HepG2 (cell line): Measurements from ENCODE around the gene B3GNT9. TPM values are rescaled to one million over a fixed set of nuclear protein-coding genes. Genes with fewer than 3 reads are reported as not detected.
A peak's percentile ranks its signal among the peaks of the same experiment; 100 is the strongest.

Experiments used
- DNMT1 ChIP-seq: sonication (generic); formaldehyde crosslinking; IDR thresholded peaks from 2 replicates; pipeline ENCODE4 v1.5.1; 2020; ENCODE audit warnings: mild to moderate bottlenecking, missing genetic modification reagents
- HOXA9 ChIP-seq: sonication (generic); formaldehyde crosslinking; IDR thresholded peaks from 2 replicates; pipeline ENCODE4 v1.8.1; 2022; ENCODE audit warnings: missing genetic modification reagents, mild to moderate bottlenecking, moderate library complexity, borderline replicate concordance
- KDM2A ChIP-seq: sonication (generic); formaldehyde crosslinking; IDR thresholded peaks from 2 replicates; pipeline ENCODE4 v1.4.0; 2020; ENCODE audit warnings: low read depth, missing genetic modification reagents, borderline replicate concordance
- KDM5A ChIP-seq: fragments of 200-600 bp; sonication (generic); IDR thresholded peaks from 2 replicates; pipeline ENCODE4 v1.7.0; 2018; ENCODE audit warnings: antibody characterized with exemption, mild to moderate bottlenecking, low read length, borderline replicate concordance
- RFX5 ChIP-seq: IDR thresholded peaks from 2 replicates; pipeline ENCODE4 v1.6.1; 2011; ENCODE audit warnings: low read depth, low read length, improper control_type of control experiment
- SIX4 ChIP-seq: sonication (generic); formaldehyde crosslinking; IDR thresholded peaks from 2 replicates; pipeline ENCODE4 v1.4.0; 2020; ENCODE audit warnings: missing genetic modification reagents
- SP2 ChIP-seq: sonication (generic); formaldehyde crosslinking; IDR thresholded peaks from 2 replicates; pipeline ENCODE4 v1.5.1; 2020; ENCODE audit warnings: mild to moderate bottlenecking, missing genetic modification reagents
- USF2 ChIP-seq, 2 experiments: sonication (generic) in 1 of 2; formaldehyde crosslinking in 1 of 2; IDR thresholded peaks; 2 replicates each; pipeline versions ENCODE4 v1.5.1 to v1.6.1; 2011 to 2020; ENCODE audit warnings: borderline replicate concordance in 1 of 2, low read depth in 1 of 2, low read length in 1 of 2, mild to moderate bottlenecking in 1 of 2, missing genetic modification reagents in 1 of 2, moderate library complexity in 1 of 2
- ZFY ChIP-seq: sonication (generic); formaldehyde crosslinking; IDR thresholded peaks from 2 replicates; pipeline ENCODE4 v1.4.0; 2020; ENCODE audit warnings: missing genetic modification reagents
- ZNF703 ChIP-seq: sonication (generic); formaldehyde crosslinking; IDR thresholded peaks from 2 replicates; pipeline ENCODE4 v1.5.1; 2020; ENCODE audit warnings: missing genetic modification reagents, mild to moderate bottlenecking, moderate library complexity, borderline replicate concordance
- polyA plus RNA-seq, 8 experiments: library from polyadenylated mRNA; depleted of rRNA in 3 of 8; stranded (reverse) in 7 of 8; unstranded in 1 of 8; fragments of >200 nt; fragmentation: Illumina TruSeq in 4 of 8; extraction: Trizol in 4 of 8; gene quantifications; 2 replicates each; pipeline versions ENCODE4 v1.2.1 to v1.2.3, GENCODE V29; 2011 to 2016; ENCODE audit warnings: low read depth in 4 of 8, missing spikeins in 1 of 8, mixed read lengths in 1 of 8; ENCODE audit not compliant: insufficient read depth in 1 of 8
- total RNA-seq, 5 experiments: library from RNA; depleted of rRNA; stranded (reverse); fragments of >200 nt; fragmentation: Illumina TruSeq; extraction: Trizol; gene quantifications; 2 replicates each; pipeline ENCODE4 v1.2.3, GENCODE V29; 2016; ENCODE audit warnings: low read depth in 1 of 5
- TF ChIP-seq, protein P1 (sequence below): sonication (generic); formaldehyde crosslinking; IDR thresholded peaks from 2 replicates; pipeline ENCODE4 v1.4.0; 2020; ENCODE audit warnings: missing genetic modification reagents, mild to moderate bottlenecking, borderline replicate concordance
- TF ChIP-seq, protein P2 (sequence below): sonication (generic); formaldehyde crosslinking; IDR thresholded peaks from 2 replicates; pipeline ENCODE4 v1.9.0; 2021; ENCODE audit warnings: missing genetic modification reagents, mild to moderate bottlenecking, borderline replicate concordance
- TF ChIP-seq, protein P3 (sequence below): sonication (generic); formaldehyde crosslinking; IDR thresholded peaks from 2 replicates; pipeline ENCODE4 v1.8.0; 2023; ENCODE audit warnings: mild to moderate bottlenecking, missing genetic modification reagents
- TF ChIP-seq, protein P4 (sequence below): IDR thresholded peaks from 2 replicates; pipeline ENCODE4 v1.6.1; 2012; ENCODE audit warnings: low read length, improper control_type of control experiment
- TF ChIP-seq, protein P5 (sequence below): sonication (generic); formaldehyde crosslinking; IDR thresholded peaks from 2 replicates; pipeline ENCODE4 v1.4.0; 2020; ENCODE audit warnings: missing genetic modification reagents

The B3GNT9 gene
- total and polyA plus RNA-seq, 2 of the 13 experiments (the other 11 are each of a cell fraction or from before 2014, with no cell fraction given), result 1.5 to 3.1 TPM

DNA sequence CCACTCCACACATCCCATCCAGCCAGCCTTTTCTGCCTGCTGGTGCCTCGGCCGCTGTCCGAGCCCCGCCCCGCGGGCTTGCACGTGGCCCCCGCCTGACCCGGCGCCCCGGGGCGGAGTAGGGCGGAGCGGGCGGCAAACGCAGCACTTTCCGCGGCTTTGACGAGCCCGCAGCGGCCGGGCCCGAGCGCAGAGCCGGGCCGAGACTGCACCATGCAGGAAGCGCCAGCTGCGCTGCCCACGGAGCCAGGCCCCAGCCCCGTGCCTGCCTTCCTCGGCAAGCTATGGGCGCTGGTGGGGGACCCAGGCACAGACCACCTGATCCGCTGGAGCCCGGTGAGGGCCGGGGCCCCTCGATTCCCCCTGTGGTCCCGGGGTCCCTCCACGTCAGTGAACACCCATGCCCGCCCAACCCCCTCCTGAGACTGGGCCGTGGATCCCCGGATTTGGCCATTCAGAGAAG, 13.8 kb upstream of the B3GNT9 start, which contains the start of gene HSF4 (continued):
- TF ChIP-seq, protein P1, sequence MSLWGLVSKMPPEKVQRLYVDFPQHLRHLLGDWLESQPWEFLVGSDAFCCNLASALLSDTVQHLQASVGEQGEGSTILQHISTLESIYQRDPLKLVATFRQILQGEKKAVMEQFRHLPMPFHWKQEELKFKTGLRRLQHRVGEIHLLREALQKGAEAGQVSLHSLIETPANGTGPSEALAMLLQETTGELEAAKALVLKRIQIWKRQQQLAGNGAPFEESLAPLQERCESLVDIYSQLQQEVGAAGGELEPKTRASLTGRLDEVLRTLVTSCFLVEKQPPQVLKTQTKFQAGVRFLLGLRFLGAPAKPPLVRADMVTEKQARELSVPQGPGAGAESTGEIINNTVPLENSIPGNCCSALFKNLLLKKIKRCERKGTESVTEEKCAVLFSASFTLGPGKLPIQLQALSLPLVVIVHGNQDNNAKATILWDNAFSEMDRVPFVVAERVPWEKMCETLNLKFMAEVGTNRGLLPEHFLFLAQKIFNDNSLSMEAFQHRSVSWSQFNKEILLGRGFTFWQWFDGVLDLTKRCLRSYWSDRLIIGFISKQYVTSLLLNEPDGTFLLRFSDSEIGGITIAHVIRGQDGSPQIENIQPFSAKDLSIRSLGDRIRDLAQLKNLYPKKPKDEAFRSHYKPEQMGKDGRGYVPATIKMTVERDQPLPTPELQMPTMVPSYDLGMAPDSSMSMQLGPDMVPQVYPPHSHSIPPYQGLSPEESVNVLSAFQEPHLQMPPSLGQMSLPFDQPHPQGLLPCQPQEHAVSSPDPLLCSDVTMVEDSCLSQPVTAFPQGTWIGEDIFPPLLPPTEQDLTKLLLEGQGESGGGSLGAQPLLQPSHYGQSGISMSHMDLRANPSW (CRISPR knock-in tag), result no peak; the same call in 1 of the 2 replicates
- TF ChIP-seq KDM2A (CRISPR knock-in tag) (peak; percentile 89), RFX5 (no peak), KDM5A (no peak), ZFY (CRISPR knock-in tag) (peak; percentile 85), HOXA9 (peak; percentile 84; the same call in 1 of the 2 replicates), ZNF703 (CRISPR knock-in tag) (no peak; the same call in 1 of the 2 replicates), USF2 (IDR thresholded peaks at IDR 0.05; ENCODE audit: low read depth, low read length) (no peak), USF2 (CRISPR knock-in tag; IDR thresholded peaks at IDR 0.05; ENCODE audit: borderline replicate concordance) (no peak), DNMT1 (0 out of 2 replicates have a peak, but pooled peaks have one; percentile 45), SIX4 (no peak), SP2 (CRISPR knock-in tag) (no peak)
- TF ChIP-seq, protein P2, sequence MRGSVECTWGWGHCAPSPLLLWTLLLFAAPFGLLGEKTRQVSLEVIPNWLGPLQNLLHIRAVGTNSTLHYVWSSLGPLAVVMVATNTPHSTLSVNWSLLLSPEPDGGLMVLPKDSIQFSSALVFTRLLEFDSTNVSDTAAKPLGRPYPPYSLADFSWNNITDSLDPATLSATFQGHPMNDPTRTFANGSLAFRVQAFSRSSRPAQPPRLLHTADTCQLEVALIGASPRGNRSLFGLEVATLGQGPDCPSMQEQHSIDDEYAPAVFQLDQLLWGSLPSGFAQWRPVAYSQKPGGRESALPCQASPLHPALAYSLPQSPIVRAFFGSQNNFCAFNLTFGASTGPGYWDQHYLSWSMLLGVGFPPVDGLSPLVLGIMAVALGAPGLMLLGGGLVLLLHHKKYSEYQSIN (CRISPR knock-in tag), result no peak
- TF ChIP-seq, protein P3, sequence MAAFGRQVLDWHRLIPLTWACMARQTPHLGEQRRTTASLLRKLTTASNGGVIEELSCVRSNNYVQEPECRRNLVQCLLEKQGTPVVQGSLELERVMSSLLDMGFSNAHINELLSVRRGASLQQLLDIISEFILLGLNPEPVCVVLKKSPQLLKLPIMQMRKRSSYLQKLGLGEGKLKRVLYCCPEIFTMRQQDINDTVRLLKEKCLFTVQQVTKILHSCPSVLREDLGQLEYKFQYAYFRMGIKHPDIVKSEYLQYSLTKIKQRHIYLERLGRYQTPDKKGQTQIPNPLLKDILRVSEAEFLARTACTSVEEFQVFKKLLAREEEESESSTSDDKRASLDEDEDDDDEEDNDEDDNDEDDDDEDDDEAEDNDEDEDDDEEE (CRISPR knock-in tag), result no peak; the same call in 1 of the 2 replicates
- TF ChIP-seq, protein P4, sequence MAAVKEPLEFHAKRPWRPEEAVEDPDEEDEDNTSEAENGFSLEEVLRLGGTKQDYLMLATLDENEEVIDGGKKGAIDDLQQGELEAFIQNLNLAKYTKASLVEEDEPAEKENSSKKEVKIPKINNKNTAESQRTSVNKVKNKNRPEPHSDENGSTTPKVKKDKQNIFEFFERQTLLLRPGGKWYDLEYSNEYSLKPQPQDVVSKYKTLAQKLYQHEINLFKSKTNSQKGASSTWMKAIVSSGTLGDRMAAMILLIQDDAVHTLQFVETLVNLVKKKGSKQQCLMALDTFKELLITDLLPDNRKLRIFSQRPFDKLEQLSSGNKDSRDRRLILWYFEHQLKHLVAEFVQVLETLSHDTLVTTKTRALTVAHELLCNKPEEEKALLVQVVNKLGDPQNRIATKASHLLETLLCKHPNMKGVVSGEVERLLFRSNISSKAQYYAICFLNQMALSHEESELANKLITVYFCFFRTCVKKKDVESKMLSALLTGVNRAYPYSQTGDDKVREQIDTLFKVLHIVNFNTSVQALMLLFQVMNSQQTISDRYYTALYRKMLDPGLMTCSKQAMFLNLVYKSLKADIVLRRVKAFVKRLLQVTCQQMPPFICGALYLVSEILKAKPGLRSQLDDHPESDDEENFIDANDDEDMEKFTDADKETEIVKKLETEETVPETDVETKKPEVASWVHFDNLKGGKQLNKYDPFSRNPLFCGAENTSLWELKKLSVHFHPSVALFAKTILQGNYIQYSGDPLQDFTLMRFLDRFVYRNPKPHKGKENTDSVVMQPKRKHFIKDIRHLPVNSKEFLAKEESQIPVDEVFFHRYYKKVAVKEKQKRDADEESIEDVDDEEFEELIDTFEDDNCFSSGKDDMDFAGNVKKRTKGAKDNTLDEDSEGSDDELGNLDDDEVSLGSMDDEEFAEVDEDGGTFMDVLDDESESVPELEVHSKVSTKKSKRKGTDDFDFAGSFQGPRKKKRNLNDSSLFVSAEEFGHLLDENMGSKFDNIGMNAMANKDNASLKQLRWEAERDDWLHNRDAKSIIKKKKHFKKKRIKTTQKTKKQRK, result no peak
- TF ChIP-seq, protein P5, sequence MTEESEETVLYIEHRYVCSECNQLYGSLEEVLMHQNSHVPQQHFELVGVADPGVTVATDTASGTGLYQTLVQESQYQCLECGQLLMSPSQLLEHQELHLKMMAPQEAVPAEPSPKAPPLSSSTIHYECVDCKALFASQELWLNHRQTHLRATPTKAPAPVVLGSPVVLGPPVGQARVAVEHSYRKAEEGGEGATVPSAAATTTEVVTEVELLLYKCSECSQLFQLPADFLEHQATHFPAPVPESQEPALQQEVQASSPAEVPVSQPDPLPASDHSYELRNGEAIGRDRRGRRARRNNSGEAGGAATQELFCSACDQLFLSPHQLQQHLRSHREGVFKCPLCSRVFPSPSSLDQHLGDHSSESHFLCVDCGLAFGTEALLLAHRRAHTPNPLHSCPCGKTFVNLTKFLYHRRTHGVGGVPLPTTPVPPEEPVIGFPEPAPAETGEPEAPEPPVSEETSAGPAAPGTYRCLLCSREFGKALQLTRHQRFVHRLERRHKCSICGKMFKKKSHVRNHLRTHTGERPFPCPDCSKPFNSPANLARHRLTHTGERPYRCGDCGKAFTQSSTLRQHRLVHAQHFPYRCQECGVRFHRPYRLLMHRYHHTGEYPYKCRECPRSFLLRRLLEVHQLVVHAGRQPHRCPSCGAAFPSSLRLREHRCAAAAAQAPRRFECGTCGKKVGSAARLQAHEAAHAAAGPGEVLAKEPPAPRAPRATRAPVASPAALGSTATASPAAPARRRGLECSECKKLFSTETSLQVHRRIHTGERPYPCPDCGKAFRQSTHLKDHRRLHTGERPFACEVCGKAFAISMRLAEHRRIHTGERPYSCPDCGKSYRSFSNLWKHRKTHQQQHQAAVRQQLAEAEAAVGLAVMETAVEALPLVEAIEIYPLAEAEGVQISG (CRISPR knock-in tag), result peak; percentile 89
